ENCODE results near the gene KRTAP20-3.

KRTAP20-3 gene

GRCh38 chr21:30689822-30690221 lies 47.2 kb downstream of the KRTAP20-3 start:
- no peak for DNase-seq
